Testis (tissue), 3 donors: ENCODE results near the gene DVL1. TPM values are rescaled to one million over a fixed set of nuclear protein-coding genes. Genes with fewer than 3 reads are reported as not detected.

Experiments
- DNase-seq: peaks from one replicate; pipeline ENCODE4 v3.0.0-alpha.2; 2019
- H3K27ac ChIP-seq, 2 donors: fragments of 200-600 bp; sonication (generic); one replicate each; pipeline ENCODE4 v1.5.1; 2019
- H3K27me3 ChIP-seq: fragments of 200-600 bp; sonication (generic); one replicate; pipeline ENCODE4 v1.5.1; 2019
- H3K36me3 ChIP-seq: fragments of 200-600 bp; sonication (generic); one replicate; pipeline ENCODE4 v1.5.1; 2017; ENCODE audit warnings: low read depth; ENCODE audit errors: missing control alignments
- H3K4me1 ChIP-seq: fragments of 200-600 bp; sonication (generic); one replicate; pipeline ENCODE4 v1.5.1; 2019
- H3K4me3 ChIP-seq, 2 donors: fragments of 200-600 bp; sonication (generic); one replicate each; pipeline ENCODE4 v1.5.1; 2017 to 2019
- H3K9me3 ChIP-seq: fragments of 200-600 bp; sonication (generic); one replicate; pipeline ENCODE4 v1.5.1; 2017
- POLR2A ChIP-seq: fragments of 450-650 bp; IDR thresholded peaks from one replicate; pipeline ENCODE4 v1.6.1; 2017; ENCODE audit warnings: antibody characterized with exemption, mild to moderate bottlenecking, moderate library complexity
- WGBS, 2 donors: methylation state at CpG; one replicate each; pipeline ENCODE4 v1.1.5; 2018; 5-methylcytosine and 5-hydroxymethylcytosine counted together
- intact Hi-C: fragments of 100-400 bp; cut with DNase I; formaldehyde crosslinking; loops from one replicate; pipeline ENCODE4 v1.15.1; 2023; ENCODE audit warnings: low total_unique reads
- polyA plus RNA-seq: library from polyadenylated mRNA; stranded (reverse); fragments of 350-450 nt; fragmentation: Illumina TruSeq; extraction: RNeasy Lipid Tissue Mini Kit (QIAGEN cat#74804); gene quantifications from one replicate; pipeline ENCODE4 v1.2.3, GENCODE V29; 2014; ENCODE audit warnings: low read depth, low replicate concordance; ENCODE audit not compliant: insufficient read depth
- total RNA-seq, 2 donors: library from RNA; depleted of rRNA; stranded (reverse); fragments of >200 nt; gene quantifications; one replicate each; pipeline ENCODE4 v1.2.3, GENCODE V29; 2016
- TF ChIP-seq, protein P1 (sequence below), 3 experiments: fragments of 450-650 bp in 2 of 3; fragments of 200-600 bp in 1 of 3; sonication (generic) in 1 of 3; IDR thresholded peaks; one replicate each; pipeline ENCODE4 v1.5.1; 2016 to 2019; ENCODE audit warnings: antibody characterized with exemption in 3 of 3, mild to moderate bottlenecking in 2 of 3, moderate library complexity in 1 of 3

DVL1 gene
- total and polyA plus RNA-seq, 3 donors from 2014 or later, result 65.8 to 183 (median 169) TPM

DNA sequence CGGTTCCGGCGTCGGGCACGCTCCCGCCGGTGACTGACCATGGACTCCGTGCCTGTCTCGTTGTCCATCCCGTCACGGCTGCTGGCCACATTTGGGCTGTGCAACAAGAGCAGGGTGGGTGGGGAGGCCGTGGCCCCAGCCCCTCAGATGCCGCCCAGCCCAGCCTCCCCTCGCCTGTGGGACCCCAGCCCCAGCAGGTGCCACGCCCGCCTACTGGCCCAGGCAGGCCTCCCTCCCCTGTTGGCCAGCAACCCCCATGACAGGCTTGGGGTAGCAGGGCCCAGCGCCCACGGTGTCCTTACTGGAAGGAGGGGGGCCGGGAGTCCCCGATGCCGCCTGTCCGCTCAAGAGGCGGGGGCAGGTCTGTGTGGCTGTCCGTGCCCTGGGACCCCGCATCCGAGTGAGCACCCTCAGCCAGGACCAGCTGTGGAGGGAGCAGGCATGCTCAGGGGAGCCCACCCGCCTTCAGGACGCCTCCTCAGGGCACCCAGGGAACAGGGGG, 7.1 kb downstream of the DVL1 start:
- DNase-seq, result no peak
- 95 to 100% methylated on average over 5 to 22 of the region's 28 CpGs for WGBS, 2 donors
- Histone ChIP-seq H3K4me1 (peaks cover 23% of the 10 kb centered on the region), H3K36me3 (no peaks in the 10 kb centered on the region), H3K4me3 (no peak overlapping the region), H3K9me3 (no peaks in the 10 kb centered on the region), H3K27ac (no peak overlapping the region), H3K27me3 (no peaks in the 10 kb centered on the region)
- intact Hi-C loops, result no loop called here
- TF ChIP-seq, protein P1, sequence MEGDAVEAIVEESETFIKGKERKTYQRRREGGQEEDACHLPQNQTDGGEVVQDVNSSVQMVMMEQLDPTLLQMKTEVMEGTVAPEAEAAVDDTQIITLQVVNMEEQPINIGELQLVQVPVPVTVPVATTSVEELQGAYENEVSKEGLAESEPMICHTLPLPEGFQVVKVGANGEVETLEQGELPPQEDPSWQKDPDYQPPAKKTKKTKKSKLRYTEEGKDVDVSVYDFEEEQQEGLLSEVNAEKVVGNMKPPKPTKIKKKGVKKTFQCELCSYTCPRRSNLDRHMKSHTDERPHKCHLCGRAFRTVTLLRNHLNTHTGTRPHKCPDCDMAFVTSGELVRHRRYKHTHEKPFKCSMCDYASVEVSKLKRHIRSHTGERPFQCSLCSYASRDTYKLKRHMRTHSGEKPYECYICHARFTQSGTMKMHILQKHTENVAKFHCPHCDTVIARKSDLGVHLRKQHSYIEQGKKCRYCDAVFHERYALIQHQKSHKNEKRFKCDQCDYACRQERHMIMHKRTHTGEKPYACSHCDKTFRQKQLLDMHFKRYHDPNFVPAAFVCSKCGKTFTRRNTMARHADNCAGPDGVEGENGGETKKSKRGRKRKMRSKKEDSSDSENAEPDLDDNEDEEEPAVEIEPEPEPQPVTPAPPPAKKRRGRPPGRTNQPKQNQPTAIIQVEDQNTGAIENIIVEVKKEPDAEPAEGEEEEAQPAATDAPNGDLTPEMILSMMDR (IDR thresholded peaks at IDR 0.05), result no peak
- no peak for TF ChIP-seq POLR2A

- no peak overlapping the region for H3K4me3 ChIP-seq
- H3K9me3 ChIP-seq, result no peaks in the 10 kb centered on the region
- TF ChIP-seq, protein P1 (IDR thresholded peaks at IDR 0.05), result no peak
- TF ChIP-seq POLR2A, result no peak
- intact Hi-C loops, result no loop called here
- H3K27ac ChIP-seq, result no peak overlapping the region
- 88 to 100% methylated on average over 2 to 17 of the region's 17 CpGs for WGBS, 2 donors
- no peaks in the 10 kb centered on the region for H3K27me3 ChIP-seq
- no peaks in the 10 kb centered on the region for H3K36me3 ChIP-seq
- H3K4me1 ChIP-seq, result peaks cover 18% of the 10 kb centered on the region
- no peak for DNase-seq
Observed at GRCh38 chr1:1341549-1342021, 7.6 kb downstream of the DVL1 start.

- Histone ChIP-seq H3K27ac (no peak overlapping the region), H3K27me3 (no peaks in the 10 kb centered on the region), H3K9me3 (no peaks in the 10 kb centered on the region), H3K4me3 (no peak overlapping the region), H3K4me1 (peaks cover 12% of the 10 kb centered on the region), H3K36me3 (no peaks in the 10 kb centered on the region)
- DNase-seq, result no peak
- intact Hi-C loops, result no loop called here
- TF ChIP-seq, protein P1 (IDR thresholded peaks at IDR 0.05), result no peak
- TF ChIP-seq POLR2A, result no peak
- 77 to 86% methylated on average over 35 to 36 of the region's 36 CpGs for WGBS, 2 donors
Observed at GRCh38 chr1:1340791-1341548, 8.2 kb downstream of the DVL1 start.

GRCh38 chr1:1340185-1340584, 9.0 kb downstream of the DVL1 start:
- Histone ChIP-seq H3K27ac (no peak overlapping the region), H3K4me3 (no peak overlapping the region), H3K4me1 (peaks cover 4% of the 10 kb centered on the region), H3K36me3 (no peaks in the 10 kb centered on the region), H3K9me3 (no peaks in the 10 kb centered on the region), H3K27me3 (no peaks in the 10 kb centered on the region)
- TF ChIP-seq, protein P1 (IDR thresholded peaks at IDR 0.05), result no peak
- no peak for TF ChIP-seq POLR2A
- intact Hi-C loops, result no loop called here
- WGBS, 2 donors, result 89 to 90% methylated on average over 5 to 23 of the region's 23 CpGs
- DNase-seq, result no peak
